Mesenchymal stem cell (in vitro differentiated cells and primary cell): ENCODE measurements around the gene SMAD3.
A peak's percentile ranks its signal among the peaks of the same experiment; 100 is the strongest.

Experiments used
- DNase-seq: peaks from one replicate; pipeline ENCODE4 v3.0.0-alpha.2; 2013
- H2AFZ ChIP-seq: one replicate; pipeline ENCODE4 v1.6.1; 2013; ENCODE audit warnings: low read depth, mild to moderate bottlenecking, control low read depth, inconsistent platforms, low read length, moderate library complexity
- H2AK5ac ChIP-seq: 2 replicates; pipeline ENCODE4 v1.6.1; 2013; ENCODE audit warnings: low read length, moderate library complexity, mild to moderate bottlenecking, inconsistent platforms; ENCODE audit not compliant: severe bottlenecking
- H2BK120ac ChIP-seq: one replicate; pipeline ENCODE4 v1.6.1; 2013; ENCODE audit warnings: low read depth, mild to moderate bottlenecking, inconsistent platforms, low read length, moderate library complexity
- H2BK12ac ChIP-seq, 2 experiments: one replicate each; pipeline ENCODE4 v1.6.1; 2013; ENCODE audit warnings: inconsistent platforms in 2 of 2, low read length in 2 of 2, mild to moderate bottlenecking in 2 of 2, moderate library complexity in 2 of 2, control low read depth in 1 of 2
- H2BK15ac ChIP-seq: one replicate; pipeline ENCODE4 v1.6.1; 2013; ENCODE audit warnings: mild to moderate bottlenecking, low read depth, inconsistent platforms; ENCODE audit not compliant: poor library complexity, severe bottlenecking
- H2BK5ac ChIP-seq: 2 replicates; pipeline ENCODE4 v1.6.1; 2013; ENCODE audit warnings: low read depth, mild to moderate bottlenecking, low read length, control low read depth, inconsistent platforms; ENCODE audit not compliant: poor library complexity, severe bottlenecking
- H3K14ac ChIP-seq, 2 experiments: one replicate each; pipeline ENCODE4 v1.6.1; 2013; ENCODE audit warnings: inconsistent platforms in 2 of 2, low read length in 2 of 2, control low read depth in 1 of 2, mild to moderate bottlenecking in 1 of 2, moderate library complexity in 1 of 2
- H3K18ac ChIP-seq, 2 experiments: one replicate each; pipeline ENCODE4 v1.6.1; 2013; ENCODE audit warnings: inconsistent platforms in 2 of 2, low read length in 2 of 2, control low read depth in 1 of 2, low read depth in 1 of 2, mild to moderate bottlenecking in 1 of 2
- H3K23ac ChIP-seq, 2 experiments: one replicate each; pipeline ENCODE4 v1.6.1; 2013; ENCODE audit warnings: inconsistent platforms in 2 of 2, low read length in 2 of 2, mild to moderate bottlenecking in 2 of 2, moderate library complexity in 2 of 2, control low read depth in 1 of 2
- H3K27ac ChIP-seq: 2 replicates; pipeline ENCODE4 v1.5.1; 2013; ENCODE audit warnings: mild to moderate bottlenecking, moderate library complexity, low read length, control low read depth, inconsistent platforms; ENCODE audit not compliant: poor library complexity, severe bottlenecking
- H3K27me3 ChIP-seq, 2 experiments: 2 replicates each; pipeline versions ENCODE4 v1.6.1 to v1.7.0; 2013; ENCODE audit warnings: low read length in 2 of 2, mild to moderate bottlenecking in 2 of 2, moderate library complexity in 2 of 2, control low read depth in 1 of 2, inconsistent platforms in 1 of 2; ENCODE audit not compliant: control insufficient read depth in 1 of 2, insufficient read depth in 1 of 2
- H3K36me3 ChIP-seq, 2 experiments: 2 replicates each; pipeline versions ENCODE4 v1.6.1 to v1.7.0; 2013; ENCODE audit warnings: low read length in 2 of 2, control low read depth in 1 of 2, inconsistent platforms in 1 of 2, low read depth in 1 of 2, mild to moderate bottlenecking in 1 of 2; ENCODE audit not compliant: insufficient read depth in 2 of 2, control insufficient read depth in 1 of 2
- H3K4ac ChIP-seq, 2 experiments: one replicate each; pipeline ENCODE4 v1.6.1; 2013; ENCODE audit warnings: inconsistent platforms in 2 of 2, low read length in 2 of 2, mild to moderate bottlenecking in 2 of 2, moderate library complexity in 2 of 2, control low read depth in 1 of 2, low read depth in 1 of 2
- H3K4me1 ChIP-seq: 2 replicates; pipeline ENCODE4 v1.6.1; 2013; ENCODE audit warnings: low read depth, low read length, control low read depth; ENCODE audit not compliant: control insufficient read depth, insufficient read depth
- H3K4me2 ChIP-seq: 2 replicates; pipeline ENCODE4 v1.6.1; 2013; ENCODE audit warnings: low read length, mild to moderate bottlenecking, inconsistent platforms; ENCODE audit not compliant: poor library complexity, severe bottlenecking
- H3K4me3 ChIP-seq, 2 experiments: 2 replicates each; pipeline versions ENCODE4 v1.5.1 to v1.7.0; 2013; ENCODE audit warnings: low read length in 2 of 2, mild to moderate bottlenecking in 2 of 2, control low read depth in 1 of 2, low read depth in 1 of 2; ENCODE audit not compliant: insufficient read depth in 1 of 2
- H3K79me1 ChIP-seq: replicated peaks from 2 replicates; pipeline ENCODE4 v1.6.1; 2013; ENCODE audit warnings: mild to moderate bottlenecking, control low read depth, low read length, inconsistent platforms; ENCODE audit not compliant: poor library complexity, severe bottlenecking
- H3K9ac ChIP-seq: 2 replicates; pipeline ENCODE4 v1.7.0; 2013; ENCODE audit warnings: mild to moderate bottlenecking, low read length, moderate library complexity
- H3K9me3 ChIP-seq: 2 replicates; pipeline ENCODE4 v1.7.0; 2013; ENCODE audit warnings: mild to moderate bottlenecking, low read length; ENCODE audit not compliant: control insufficient read depth
- H4K8ac ChIP-seq: one replicate; pipeline ENCODE4 v1.6.1; 2013; ENCODE audit warnings: inconsistent platforms, mild to moderate bottlenecking, low read length, moderate library complexity
- H4K91ac ChIP-seq: one replicate; pipeline ENCODE4 v1.6.1; 2013; ENCODE audit warnings: mild to moderate bottlenecking, low read length, inconsistent platforms
- WGBS: methylation state at CpG from one replicate; pipeline ENCODE4 v1.1.7; 2013; ENCODE audit warnings: mixed read lengths; 5-methylcytosine and 5-hydroxymethylcytosine counted together

Gene SMAD3

GRCh38 chr15:67227431-67227830 is 162.0 kb downstream of the SMAD3 start:
- H2BK12ac ChIP-seq, result no peak overlapping the region
- no peak overlapping the region for H2AK5ac ChIP-seq
- H3K23ac ChIP-seq, result no peak overlapping the region
- peaks cover 24% of the 10 kb centered on the region for H3K79me1 ChIP-seq
- H3K18ac ChIP-seq, result peak overlapping the region in 1 of 2 experiments; percentile 24
- no peak overlapping the region for H3K4me3 ChIP-seq
- no peak overlapping the region for H2BK15ac ChIP-seq
- H3K4ac ChIP-seq, result no peak overlapping the region
- H2AFZ ChIP-seq, result no peak overlapping the region
- no peak overlapping the region for H2BK120ac ChIP-seq
- peaks cover 3 to 49% of the 10 kb centered on the region in 2 experiments for H3K36me3 ChIP-seq
- WGBS, result no CpG with 5 or more reads among the region's 1 CpG
- no peak overlapping the region for H4K8ac ChIP-seq
- no peaks in the 10 kb centered on the region for H3K9me3 ChIP-seq
- H3K14ac ChIP-seq, result no peak overlapping the region
- H3K9ac ChIP-seq, result no peak overlapping the region
- H2BK5ac ChIP-seq, result no peak overlapping the region
- no peaks in the 10 kb centered on the region for H3K4me1 ChIP-seq
- no peak for DNase-seq
- H3K27ac ChIP-seq, result no peak overlapping the region
- no peaks in the 10 kb centered on the region for H3K27me3 ChIP-seq
- no peak overlapping the region for H4K91ac ChIP-seq
- H3K4me2 ChIP-seq, result no peak overlapping the region

- no CpG with 5 or more reads among the region's 1 CpG for WGBS
Observed at GRCh38 chr15:67227846-67228245, 162.4 kb downstream of the SMAD3 start.

GRCh38 chr15:67228286-67228685 is 162.9 kb downstream of the SMAD3 start:
- H3K27me3 ChIP-seq, result no peaks in the 10 kb centered on the region
- no peak overlapping the region for H2BK12ac ChIP-seq
- H4K91ac ChIP-seq, result no peak overlapping the region
- no peak overlapping the region for H2BK15ac ChIP-seq
- no peak overlapping the region for H3K23ac ChIP-seq
- no peak overlapping the region for H3K4me2 ChIP-seq
- H3K4me1 ChIP-seq, result no peaks in the 10 kb centered on the region
- no peak overlapping the region for H3K14ac ChIP-seq
- H2AK5ac ChIP-seq, result no peak overlapping the region
- H3K4me3 ChIP-seq, result no peak overlapping the region
- no CpG with 5 or more reads among the region's 1 CpG for WGBS
- H3K9me3 ChIP-seq, result no peaks in the 10 kb centered on the region
- peaks cover 3 to 57% of the 10 kb centered on the region in 2 experiments for H3K36me3 ChIP-seq
- H3K18ac ChIP-seq, result no peak overlapping the region
- no peak overlapping the region for H4K8ac ChIP-seq
- H2AFZ ChIP-seq, result no peak overlapping the region
- H3K27ac ChIP-seq, result no peak overlapping the region
- no peak overlapping the region for H2BK120ac ChIP-seq
- H3K4ac ChIP-seq, result no peak overlapping the region
- DNase-seq, result no peak
- H2BK5ac ChIP-seq, result no peak overlapping the region
- H3K79me1 ChIP-seq, result peaks cover 18% of the 10 kb centered on the region
- no peak overlapping the region for H3K9ac ChIP-seq

More at GRCh38 chr15:67227846-67228245, 162.4 kb downstream of the SMAD3 start:
- peaks cover 3 to 53% of the 10 kb centered on the region in 2 experiments for H3K36me3 ChIP-seq
- no peak overlapping the region for H4K91ac ChIP-seq
- H4K8ac ChIP-seq, result no peak overlapping the region
- no peak overlapping the region for H2AK5ac ChIP-seq
- H3K27ac ChIP-seq, result no peak overlapping the region
- no peak overlapping the region for H3K4me3 ChIP-seq
- no peak overlapping the region for H2BK120ac ChIP-seq
- no peak overlapping the region for H2BK15ac ChIP-seq
- no peak overlapping the region for H2BK12ac ChIP-seq
- H3K4ac ChIP-seq, result no peak overlapping the region
- no peak overlapping the region for H3K4me2 ChIP-seq
- H3K14ac ChIP-seq, result no peak overlapping the region
- no peak overlapping the region for H3K9ac ChIP-seq
- no peak overlapping the region for H3K23ac ChIP-seq
- H2BK5ac ChIP-seq, result no peak overlapping the region
- no peaks in the 10 kb centered on the region for H3K9me3 ChIP-seq
- DNase-seq, result no peak
- H3K79me1 ChIP-seq, result peaks cover 22% of the 10 kb centered on the region
- H2AFZ ChIP-seq, result no peak overlapping the region
- no peaks in the 10 kb centered on the region for H3K4me1 ChIP-seq
- H3K18ac ChIP-seq, result no peak overlapping the region
- no peaks in the 10 kb centered on the region for H3K27me3 ChIP-seq

- Histone ChIP-seq H2AFZ (no peak overlapping the region), H4K91ac (no peak overlapping the region), H3K23ac (no peak overlapping the region), H3K27ac (no peak overlapping the region), H3K9ac (no peak overlapping the region), H2AK5ac (no peak overlapping the region), H3K4me1 (no peaks in the 10 kb centered on the region), H3K79me1 (peaks cover 16% of the 10 kb centered on the region), H3K4me3 (no peak overlapping the region), H2BK120ac (no peak overlapping the region), H3K4ac (no peak overlapping the region), H3K36me3 (peaks cover 3 to 72% of the 10 kb centered on the region in 2 experiments), H3K9me3 (no peaks in the 10 kb centered on the region), H4K8ac (no peak overlapping the region), H2BK5ac (no peak overlapping the region), H3K27me3 (no peaks in the 10 kb centered on the region), H3K4me2 (no peak overlapping the region), H2BK15ac (no peak overlapping the region), H3K18ac (no peak overlapping the region), H3K14ac (no peak overlapping the region), H2BK12ac (no peak overlapping the region)
- no peak for DNase-seq
- 98% methylated on average over 2 of the region's 2 CpGs for WGBS
Observed at GRCh38 chr15:67230504-67230903, 165.1 kb downstream of the SMAD3 start.
